ENCODE measurements around the gene SELENOO. TPM values are rescaled to one million over a fixed set of nuclear protein-coding genes. Genes with fewer than 3 reads are reported as not detected.

SELENOO gene
- polyA plus RNA-seq, 1 donor = 17.8 TPM

DNA sequence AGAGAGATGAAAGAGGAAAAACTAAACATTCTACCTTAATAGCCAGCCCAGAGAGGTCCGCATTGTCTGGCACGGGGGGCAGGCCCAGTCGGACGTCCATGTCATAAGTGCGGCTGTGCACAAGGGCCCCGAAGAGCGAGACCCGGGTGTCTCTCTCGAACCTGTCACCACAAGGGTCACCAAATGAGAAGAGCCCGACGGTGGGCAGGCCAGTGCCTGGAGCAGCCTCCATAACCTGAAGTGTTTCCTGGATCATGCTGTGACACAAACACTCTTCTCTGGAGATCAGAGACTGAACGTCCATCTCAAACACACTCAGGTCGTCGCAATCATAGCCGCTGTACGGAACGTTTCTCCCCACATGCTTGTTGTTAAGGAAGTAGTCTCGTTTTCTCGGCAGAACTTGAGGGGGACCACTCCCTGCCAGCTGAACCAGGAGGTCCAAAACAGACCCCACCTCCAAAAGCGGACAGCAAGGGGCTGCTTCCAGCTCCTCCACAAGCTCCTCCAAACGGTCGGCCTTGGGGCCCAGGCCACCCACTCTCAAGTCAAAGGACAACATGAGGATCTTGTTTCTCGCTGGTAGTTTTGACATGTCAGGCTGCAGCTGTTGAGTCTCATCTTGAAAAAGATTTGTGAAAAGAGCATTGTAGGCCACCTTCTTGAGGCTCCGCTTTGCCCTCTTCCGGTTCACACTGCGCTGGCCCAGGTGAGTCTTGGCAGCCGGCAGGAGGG is 43.0 kb downstream of the SELENOO start:
- no peak for DNase-seq

DNA sequence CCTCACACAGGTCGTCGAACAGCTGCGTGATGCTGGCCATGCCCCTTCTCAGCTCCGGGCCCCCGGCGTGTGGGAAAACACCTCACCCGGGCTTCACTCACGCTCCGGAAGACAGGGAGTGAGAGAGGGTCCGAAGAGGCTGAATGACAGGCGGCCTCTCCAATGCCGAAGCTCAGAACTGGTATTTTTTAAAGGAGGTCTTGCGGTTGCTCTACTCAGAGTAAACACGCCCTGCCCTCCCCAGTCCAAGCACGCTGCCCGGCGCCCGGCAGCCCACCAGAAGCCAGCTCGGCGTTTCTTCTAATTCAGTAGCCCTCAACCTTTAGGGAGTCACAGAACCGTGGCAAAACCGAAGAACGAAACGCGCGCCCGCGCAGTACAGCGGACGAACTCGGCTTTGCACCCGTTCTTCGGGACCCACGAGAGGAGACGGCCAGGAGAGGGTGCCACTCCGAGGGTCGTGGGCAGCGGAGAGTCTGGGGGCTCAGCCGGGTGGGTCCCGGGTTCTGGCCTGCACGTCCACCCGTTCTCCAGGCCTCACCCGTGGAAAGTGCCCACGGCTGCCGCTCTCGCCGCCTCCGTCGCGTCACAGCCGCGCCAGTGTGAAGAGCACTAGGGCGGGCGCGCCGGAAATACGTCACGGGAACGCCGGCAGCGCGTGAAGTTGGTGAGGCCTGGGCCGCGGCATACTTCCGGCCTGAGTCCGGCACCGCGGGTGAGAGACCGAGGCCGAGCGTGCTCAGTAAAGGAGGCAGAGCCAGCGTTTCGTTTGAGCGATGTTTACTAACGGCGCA is 43.8 kb downstream of the SELENOO start, which contains the start of gene TUBGCP6:
Gene TUBGCP6 (minus strand): TSS at position 604 of the 794 bp plus-strand sequence. CDS start 564 bp downstream, at position 40.
- peak; percentile 95 for DNase-seq

DNA sequence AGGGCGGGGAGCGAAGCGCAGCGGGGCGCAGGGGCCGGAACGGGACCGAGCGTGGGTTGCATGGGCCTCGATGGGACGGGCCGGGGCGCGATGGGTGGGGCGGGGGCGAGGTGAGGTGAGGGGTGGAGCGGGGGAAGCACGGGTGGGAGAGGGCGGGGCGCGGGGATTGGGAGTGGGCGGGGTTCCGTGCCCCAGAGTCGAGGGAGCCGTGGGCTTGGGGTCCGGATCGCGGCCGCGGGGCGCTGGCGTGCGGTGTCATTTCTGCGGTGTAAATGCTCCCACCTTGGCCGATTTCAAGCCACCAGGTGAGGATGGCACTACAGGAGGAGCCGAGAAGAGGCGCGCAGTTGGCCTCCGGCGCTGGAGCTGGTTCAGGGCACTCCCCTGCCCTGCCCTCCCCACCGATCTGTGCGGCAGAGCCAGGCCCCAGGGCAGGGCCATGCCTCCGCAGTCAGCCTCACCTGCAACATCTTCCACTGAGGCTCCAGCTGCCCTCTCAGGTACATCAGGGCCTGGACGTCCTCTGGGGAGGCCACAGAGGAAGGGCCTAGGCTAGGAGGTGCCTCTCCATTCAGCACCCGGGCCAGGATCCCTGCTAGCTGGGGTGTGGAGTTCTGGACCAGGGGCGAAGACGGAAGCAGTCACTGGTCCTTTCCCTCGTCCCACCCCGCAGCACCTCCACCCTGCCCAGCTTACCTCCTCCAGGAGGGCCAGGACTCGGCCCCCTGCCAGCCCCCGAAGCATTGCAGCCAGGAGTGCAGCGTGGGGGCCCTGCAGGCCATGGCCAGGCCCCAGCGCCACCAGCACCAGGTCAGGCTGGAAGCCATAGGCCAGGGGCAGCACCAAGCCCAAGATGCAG is 44.6 kb downstream of the SELENOO start:
- no peak for DNase-seq

DNA sequence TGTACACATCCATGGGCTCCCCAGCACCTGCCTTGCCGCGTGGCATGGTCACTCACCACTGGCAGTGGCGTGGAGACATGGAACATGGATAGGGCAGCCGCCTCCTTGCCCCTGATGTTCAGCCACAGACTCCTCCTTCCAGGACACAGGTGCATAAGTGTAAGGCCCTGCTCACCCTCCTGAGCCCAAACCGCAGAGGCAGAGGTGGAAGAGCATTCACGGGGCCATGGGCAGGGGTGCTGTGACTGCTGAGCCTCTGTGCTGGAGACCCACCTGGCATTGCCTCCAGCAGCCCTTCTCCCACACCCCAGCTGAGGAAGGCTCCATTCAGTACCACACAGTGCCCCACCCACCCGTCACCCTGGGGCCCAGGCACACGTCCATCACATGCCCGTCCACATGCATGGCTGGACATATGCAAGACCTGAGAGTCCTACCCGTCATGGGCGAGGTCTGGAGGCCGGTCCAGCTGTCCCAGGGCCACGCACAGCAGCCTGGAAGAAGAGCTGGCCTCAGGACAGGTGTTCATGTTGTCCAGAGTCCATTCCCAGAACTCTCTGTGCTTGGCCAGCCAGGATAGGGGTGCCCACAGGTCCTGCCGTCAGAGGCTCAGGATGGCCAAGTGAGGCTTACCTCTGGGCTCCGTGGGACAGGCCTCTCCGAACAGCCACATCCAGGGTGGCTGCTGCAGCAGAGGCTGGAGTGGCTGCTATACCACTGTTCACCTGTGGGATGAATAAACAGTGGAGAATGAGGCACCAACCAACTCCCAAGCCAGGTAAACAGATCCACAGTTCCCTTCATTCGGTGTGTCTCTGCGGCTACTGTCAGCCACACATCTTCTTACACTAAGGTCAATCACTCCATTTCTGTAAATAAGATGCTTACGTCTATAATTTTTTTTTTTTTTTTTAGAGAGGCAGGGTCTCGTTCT is 45.7 kb downstream of the SELENOO start:
- DNase-seq = no peak

DNA sequence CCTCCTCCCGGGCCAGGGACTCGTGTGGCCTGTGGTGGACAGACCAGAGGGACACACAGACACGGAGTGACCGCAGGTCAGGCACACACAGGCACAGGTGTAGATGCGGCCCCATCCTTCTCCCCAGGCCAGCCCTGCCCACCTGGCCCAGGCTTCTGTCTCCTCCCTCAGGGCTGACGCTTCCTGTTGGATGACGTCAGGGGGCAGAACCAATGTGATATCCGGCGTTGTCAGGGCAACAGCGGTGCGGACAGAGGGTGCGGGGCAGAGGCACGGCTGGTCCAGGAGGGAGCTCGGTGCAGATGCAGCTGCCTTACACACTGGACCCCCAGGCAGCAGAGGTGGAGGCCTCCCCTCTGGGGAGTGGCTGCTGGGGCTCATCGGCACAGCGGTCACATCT is 46.9 kb downstream of the SELENOO start:
- DNase-seq = no peak

DNA sequence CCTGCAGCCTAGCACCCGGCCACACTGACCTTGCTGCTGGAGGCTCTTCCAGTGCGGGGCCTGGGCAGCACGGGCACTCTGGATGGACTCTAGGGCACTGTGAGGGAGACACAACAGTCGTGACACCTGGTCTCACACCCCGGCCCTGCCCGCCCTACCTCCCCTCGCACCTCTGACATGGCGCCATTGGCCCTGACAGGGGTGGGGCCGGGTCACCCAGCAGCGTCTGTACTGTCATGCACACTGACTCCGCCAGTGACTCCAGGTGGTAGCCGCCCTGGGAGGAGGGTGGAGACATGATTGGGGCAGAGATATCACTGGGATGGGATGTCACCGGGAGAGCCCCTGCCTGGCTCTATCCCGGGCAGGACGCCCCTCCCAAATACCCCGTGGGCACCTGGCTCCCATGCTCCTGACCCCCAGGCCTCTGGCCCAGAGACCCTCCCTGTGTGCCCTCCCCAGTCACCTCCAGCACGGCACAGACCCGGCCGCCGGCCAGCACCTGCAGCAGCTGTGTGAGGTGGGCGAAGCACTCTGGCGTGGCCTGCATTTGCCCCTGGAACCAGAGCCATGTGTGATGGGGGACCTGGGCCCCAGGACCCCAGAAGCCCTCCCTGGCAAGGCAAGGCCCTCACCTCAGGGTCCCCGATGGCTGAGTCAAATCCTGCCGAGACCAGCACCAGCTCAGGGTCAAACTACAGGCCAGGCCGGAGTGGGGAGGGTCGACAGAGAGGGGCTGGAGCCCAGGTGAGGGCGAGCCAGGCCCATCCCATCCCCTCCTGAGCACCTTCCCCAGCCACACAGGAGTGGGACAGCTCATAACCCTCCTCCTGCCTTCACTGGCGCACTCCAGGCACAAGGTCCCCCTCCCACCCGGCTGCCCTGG is 47.6 kb downstream of the SELENOO start:
- DNase-seq = no peak

DNA sequence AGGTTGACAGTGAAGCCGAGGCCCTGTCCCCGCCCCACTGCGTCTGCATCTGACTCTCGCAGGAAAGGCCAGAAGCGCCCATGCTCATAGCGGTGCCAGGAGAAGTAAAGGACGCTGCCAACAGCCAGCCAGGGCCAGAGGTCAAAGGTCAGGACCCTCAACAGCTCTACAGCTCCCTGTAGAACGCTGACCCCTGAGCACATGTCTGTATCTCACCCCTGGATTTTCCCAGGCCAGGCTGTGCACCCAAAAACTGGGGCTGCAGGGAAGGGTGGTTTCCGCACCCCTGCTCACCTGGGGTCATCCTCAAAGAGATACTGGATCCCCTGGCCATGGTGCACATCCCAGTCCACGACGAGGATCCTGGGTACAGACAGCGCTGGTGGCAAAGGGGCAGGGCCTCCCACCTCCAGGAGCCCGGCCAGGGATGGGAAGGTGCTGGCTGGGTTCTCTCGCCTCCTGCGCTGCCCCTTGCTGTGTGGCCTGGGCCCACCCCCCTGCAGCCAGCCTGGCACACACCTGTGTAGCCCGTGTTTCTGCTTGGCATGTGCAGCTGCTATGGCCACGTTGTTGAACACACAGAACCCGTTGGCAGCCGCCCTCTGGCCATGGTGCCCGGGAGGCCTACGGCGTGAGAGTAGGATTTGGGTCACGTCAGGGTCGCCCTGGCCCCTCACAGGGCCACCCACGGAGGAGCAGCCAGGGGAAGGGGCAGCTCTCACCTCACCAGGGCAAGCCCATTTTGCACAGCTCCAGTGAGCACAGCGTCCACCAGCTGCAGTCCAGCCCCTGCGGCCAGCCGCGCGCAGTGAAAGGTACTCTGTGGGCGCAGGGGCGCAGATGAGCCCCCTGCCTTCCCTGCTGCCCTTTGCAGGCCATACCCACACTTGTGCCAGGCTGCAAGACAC is 48.8 kb downstream of the SELENOO start:
- DNase-seq = no peak

DNA sequence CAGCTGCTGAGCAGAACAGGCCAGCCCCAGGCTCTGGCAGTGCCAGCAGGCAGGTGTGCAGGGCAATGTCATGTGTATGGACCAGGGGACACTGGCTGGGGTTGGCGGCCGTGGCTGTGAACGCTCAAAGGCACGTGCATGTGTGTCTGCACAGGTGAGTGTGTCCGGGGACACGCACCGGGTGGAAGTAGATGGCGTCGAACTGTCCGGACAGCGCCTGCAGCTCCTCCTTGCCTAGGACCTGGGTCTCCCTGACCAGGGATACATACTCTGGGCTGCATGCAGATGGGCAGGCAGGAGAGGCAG is 49.4 kb downstream of the SELENOO start:
- DNase-seq = no peak

DNA sequence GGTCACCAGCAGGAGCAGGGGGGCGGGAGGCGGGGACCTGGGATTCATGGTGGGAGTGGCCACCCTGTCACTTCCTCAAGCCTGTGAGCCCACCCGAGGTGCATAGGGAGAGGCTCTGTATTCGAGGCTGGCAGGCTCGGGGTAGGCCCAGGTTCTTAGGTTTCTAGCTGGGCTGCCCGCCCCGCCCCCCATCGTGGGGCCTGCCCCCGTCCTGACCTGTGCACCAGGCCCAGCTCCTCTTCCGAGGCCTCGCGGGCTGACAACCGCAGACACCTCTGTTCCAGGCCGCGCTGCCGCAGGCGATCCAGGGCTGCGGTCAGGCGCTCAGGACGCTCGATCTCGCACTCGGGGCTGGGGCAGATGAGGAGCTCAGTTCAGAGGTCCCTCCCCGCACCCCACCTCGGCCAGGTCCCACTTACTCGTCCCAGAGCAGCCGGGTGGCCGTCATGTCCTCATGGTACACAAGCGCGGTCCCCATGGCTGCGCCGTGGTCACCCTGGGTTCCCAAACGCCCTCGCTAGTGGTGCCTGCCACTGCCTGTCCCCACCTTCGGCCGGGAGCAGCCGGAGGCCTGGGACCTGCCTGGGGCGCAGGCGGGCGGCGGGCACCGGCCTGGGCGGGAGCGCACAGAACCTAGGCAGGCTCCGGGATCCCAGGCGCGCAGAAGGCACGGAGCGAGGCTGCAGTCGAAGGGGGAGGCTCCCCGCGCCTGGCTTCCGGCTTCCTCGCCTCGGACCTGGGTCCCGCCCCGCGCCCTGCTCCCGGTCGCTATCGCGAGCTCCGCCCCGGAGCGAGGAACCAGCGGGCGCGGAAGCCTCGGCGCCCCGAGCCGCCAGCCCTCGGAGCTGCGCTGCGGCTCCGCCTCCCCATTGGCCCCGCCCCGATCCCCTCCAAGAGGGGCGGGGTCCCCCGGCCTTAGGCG is 50.0 kb downstream of the SELENOO start, which contains the start of gene HDAC10:
Gene HDAC10 (minus strand): TSS at position 711 of the 922 bp plus-strand sequence. CDS start 233 bp downstream, at position 478.
- DNase-seq = peak; percentile 78

DNA sequence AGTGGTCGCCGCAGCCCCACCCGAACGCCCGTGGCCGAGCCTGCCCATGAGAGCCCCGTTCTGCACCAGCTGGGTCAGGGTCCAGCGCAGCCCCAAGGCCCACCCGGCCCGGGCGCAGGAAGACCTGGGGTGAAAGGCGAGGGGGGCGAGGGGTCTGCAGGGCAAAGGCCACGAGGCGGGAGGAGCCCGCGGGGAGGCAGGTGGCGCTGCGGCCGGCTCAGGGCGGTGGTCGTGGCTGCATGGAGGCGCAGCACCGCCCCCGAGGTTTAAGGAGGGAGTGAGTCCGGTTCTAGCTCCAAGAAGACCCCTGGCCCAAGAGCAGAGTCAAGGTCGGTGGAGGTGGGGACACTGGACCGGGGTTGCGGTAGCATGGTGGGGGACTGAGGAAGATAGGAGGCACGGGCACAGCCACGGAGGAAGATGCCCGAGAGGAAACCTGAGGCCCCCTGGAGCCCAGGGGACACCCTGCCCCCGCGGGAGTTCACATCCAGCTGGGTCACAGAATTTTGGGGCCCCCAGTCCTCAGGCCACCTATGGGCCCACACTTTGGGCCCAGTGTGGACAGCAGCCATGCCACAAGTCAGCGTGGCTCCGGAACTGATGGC is 50.8 kb downstream of the SELENOO start:
- no peak for DNase-seq

DNA sequence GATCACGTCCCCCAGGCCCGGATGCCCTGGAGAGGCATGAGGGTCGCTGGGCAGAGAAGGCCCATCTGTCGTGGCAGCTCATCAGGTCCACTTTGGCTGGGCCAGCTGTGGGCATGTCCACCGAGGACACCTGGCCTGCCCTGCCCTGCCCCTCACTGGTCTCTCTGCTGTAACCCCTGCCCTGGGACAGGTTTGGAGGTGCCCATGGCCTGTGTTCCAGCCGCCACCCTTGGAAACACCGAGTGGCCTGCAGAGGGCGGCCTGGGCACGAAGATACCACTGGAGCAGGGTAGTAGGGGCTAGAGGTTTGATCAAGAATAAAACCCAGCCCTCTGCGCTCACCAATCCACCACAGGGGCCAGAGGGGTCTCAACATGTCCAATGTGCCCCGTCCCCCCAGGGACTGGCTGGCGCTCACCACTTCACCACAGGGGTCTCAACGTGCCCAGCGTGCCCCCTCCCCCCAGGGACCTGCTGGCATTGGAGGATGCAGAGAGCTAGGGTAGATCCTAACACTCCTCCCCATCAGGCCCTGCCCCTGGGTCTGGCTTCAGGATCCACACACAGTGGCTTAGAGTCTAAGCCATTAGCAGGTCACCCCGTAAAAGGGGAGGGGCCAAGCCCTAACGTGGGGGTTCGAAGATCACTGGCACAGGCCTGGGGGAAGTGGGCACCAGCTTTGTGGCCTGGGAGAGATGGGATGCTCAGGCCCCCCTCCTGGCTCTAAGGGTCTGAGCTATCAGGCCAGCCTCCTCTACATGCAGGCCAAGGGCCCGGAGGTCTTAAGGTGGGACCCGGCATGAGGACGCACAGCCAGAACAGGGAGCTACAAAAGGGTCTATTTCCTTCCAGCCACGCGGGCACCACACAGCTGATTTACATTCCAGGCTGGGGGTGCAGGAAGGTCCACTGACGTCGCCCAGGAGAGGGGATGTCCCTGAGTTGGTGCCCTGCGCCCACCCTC is 51.6 kb downstream of the SELENOO start:
- no peak for DNase-seq

DNA sequence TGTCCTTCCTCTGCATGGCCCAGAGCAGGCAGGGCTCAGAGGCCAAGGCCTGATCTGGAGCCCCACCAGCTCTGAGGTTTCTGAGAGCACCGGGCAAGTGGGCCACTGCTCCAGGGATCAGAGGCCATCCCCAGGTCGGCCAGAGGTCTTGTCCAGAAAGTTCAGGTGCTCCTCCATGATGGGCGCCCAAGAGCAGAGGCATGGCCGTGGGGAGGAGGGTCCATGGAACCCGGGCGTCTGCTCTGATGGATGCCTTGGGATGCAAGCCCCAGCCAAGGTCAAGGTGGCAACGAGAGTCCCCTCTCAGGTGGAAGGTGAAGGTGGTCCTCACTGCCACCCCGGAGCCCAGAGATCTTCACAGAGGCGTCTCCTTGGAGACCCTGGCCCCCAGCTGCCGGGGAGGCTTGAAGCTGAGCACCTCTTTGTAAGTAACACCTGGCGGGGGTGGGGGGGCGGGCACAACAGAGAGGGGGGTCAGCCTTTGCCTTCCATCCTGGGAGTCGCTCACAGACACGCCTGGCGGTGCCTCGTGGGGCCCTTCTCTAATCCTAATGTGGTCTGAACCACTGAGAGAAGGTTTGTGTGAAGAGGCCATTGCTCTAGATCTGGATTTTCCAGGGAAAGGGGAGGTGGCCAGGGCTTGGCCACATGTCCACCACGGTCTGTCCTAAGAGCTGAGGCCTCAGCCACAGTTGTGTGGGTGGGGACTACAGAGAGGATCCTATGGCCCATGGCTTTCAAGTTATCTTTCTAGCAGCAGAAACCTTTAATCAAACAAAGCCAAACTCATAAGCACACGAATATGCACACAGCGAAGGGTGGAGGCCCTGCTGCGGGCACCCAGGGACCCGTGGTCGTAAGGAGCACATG is 52.5 kb downstream of the SELENOO start:
- no peak for DNase-seq

DNA sequence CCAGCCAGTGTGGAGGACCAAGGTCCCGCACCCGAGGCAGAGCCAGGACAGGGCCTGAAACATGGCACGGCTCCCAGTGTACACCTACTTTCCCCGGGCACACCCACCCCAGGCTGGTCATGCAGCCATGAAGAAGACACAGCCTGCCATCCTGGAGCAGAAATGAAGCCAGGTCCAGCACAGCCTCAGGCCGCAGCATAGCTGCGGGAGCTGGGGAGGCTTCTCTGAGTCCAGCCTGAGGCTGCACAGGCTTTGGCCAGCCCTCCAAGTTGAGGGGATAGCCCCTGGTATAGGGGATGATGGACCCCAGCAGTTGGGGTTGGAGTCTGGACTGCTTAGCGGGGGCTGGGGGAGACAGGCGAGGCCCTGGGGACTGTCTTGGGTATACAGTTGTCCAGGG is 53.1 kb downstream of the SELENOO start:
- no peak for DNase-seq

DNA sequence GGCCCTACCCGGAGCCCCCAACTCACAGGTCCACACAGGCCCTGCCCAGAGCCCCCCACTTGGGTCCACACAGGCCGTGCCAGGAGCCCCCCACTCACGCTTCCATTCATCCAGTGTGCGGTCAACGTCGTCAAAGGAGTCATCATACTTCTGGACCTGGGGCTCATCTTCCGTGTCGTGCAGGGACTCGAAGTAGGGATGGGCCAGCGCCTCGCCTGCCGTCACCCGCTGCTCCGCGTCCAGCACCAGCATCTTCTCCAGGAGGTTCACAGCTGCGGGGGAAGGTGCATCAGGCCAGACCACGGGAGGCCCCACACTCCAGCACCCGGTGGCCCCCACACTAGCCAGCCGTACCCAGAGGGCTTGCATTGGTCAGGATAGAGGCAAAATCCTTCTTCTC is 54.3 kb downstream of the SELENOO start:
- DNase-seq = no peak

DNA sequence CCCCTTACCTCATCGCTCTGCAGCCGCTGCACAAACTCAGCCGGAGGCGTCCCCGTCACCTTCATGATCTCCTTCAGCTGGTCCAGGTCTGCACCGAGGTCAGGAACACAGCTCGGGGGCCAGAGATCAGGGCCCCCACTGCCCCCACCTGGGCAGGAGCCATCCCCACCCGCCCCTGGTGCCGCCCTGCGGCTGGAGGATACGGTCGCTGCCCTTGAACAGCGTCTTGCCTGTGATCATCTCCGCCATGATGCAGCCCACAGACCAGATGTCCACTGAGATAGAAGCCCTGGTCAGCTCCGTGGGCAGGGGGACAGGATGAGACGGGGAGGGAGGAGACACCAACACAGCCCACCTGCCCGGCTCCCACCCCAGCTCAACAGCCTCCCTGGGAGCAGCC is 54.8 kb downstream of the SELENOO start:
- DNase-seq = no peak
